Forelimb muscle (tissue), 1 donor: ENCODE measurements around the gene GTPBP1. TPM values are rescaled to one million over a fixed set of nuclear protein-coding genes. Genes with fewer than 3 reads are reported as not detected.

ENCODE experiments used
- DNase-seq: peaks from one replicate; pipeline ENCODE4 v3.0.0-alpha.2; 2013; ENCODE audit warnings: low read depth
- polyA plus RNA-seq: library from polyadenylated mRNA; unstranded; fragments of 120-200 nt; gene quantifications from one replicate; pipeline ENCODE4 v1.2.1, GENCODE V29; 2013; ENCODE audit not compliant: insufficient read length

Gene GTPBP1
- polyA plus RNA-seq, 1 donor = 32.0 TPM

DNA sequence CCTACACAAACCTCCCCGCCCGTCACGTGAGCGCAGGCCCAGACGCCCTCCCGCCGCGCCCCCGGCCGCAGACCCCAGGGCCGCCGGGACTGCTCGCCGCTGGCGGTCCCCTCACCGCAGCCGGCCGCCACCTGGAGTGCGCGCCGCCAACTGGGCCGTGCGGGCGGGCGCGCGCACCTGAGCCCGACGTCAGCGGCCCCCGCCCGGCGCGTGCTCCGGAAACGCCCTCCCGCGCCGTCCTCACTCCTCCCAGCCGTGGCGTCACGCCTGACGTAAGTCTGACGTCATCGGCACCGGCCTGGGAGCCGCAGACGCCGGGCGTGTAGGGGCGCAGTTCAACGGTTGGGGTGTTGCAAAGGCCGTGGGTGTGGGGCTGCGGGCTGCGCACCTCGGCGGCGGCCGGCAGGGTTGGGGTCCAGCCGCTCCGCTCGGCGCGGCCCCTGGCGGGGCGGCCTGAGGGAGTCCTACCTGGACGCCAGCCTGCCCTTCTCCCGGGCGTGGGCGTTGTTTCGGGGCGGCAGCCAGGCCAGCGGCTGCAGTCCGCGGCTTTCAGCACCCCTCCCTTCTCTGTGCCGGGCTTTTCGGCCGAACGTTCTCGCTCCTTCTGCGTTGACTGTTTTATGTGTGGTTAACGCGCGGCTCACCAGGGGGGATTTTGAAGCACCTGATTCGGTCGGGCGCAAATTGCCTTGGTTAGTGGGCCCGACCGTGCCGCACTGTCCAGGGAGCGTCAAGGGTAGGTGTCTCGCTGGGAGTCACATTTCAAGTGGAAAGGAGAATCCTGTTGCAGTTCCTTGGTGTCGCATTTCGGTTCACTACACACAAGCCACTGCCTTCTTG, 4.7 kb upstream of the GTPBP1 start, which contains the start of gene JOSD1:
Gene JOSD1 (minus strand): TSS at position 155 of the 840 bp plus-strand sequence. CDS start 956 bp downstream, outside the sequence.
- peak; percentile 81 for DNase-seq

DNA sequence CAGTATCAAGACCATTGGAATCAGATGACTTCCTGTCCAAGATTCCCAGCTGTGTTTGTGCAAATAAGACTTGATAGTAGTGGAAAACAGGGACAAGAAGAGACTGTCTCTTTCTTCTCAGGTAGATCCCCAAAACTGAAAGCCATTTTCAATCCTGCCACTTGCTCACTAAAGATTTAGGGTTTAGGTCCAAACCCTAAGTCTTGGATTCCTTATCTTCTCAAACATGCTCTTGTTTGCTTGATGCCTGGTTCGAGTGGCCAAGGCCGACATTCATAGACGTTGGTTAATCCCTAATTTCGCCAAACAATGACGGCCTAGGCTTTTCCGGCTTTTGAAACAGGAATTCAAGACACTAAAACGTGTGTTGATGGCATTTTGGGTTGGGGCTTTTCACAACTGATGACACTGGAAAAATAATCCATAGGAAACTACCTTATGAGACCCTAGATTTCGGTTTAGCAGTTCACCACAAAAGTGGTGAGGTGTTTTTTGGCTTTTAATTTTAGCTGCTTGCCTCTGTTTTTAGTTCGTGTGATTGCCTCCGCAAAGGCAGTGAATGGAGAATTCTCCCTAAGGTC, 1.0 kb upstream of the GTPBP1 start:
- DNase-seq = no peak

GRCh38 chr22:38706101-38706900, 557 bp downstream of the GTPBP1 start:
- no peak for DNase-seq

- DNase-seq = no peak
Observed at GRCh38 chr22:38706901-38707195, 1.1 kb downstream of the GTPBP1 start.

DNA sequence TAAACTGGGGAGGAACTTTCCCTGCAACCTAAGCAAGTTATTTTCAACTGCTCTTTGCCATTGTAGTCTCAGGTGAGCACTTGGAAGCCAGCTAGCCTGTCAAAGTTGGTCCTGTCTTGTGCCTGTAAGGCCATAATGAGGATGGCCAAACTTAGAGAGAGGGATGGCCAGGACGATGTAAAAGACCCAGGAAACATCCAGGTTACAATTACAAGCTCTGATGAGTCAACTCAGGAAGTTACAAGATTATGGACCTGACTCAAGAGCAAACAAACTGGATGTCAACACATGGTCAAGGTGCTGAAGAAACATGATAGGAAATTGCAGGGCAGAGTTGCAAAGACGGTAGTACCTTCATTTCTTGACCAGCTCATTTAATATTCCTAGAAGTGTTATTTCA, 1.6 kb downstream of the GTPBP1 start:
- DNase-seq = no peak

DNA sequence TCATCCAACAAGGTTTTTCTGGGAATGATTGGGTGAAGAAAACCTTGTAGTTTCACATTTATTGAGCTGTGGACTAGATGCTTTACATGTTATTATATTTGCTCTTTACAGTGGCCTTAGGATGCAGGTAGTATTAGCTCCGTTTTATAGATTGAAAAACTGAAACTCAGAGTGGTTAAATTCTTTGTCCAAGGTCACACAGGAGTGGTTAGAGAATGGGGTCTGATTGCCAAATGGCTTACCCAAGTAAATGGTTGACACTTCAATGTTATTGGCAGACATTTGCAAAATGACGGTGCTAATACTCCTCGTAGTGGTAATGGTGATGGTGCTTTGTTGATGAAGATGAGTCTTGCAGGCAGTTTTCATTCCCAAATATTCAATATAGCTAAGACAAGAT, 2.2 kb downstream of the GTPBP1 start:
- DNase-seq = no peak

DNA sequence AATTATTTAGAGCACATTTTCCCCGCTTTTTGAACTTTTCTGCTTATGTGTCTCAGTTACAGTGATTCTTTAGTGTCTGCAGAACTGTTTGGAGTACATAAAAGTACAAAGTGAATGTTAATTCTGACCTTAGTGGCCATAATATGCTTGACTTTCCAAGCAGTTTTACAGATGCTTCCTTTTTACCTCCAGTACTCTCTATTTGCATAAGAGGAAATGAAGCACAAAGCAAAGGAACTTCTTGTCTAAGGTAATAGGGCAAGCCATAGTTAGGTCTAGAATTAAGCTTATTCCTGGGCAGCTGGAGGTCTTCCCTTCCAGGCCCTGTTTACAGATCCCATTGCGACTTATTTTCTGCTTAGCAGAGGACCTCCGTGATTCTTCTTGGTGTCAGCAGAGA, 3.6 kb downstream of the GTPBP1 start:
- DNase-seq = no peak

GRCh38 chr22:38710351-38710750, 4.6 kb downstream of the GTPBP1 start:
- DNase-seq = no peak

- DNase-seq = no peak
Observed at GRCh38 chr22:38710866-38711265, 5.1 kb downstream of the GTPBP1 start.

DNA sequence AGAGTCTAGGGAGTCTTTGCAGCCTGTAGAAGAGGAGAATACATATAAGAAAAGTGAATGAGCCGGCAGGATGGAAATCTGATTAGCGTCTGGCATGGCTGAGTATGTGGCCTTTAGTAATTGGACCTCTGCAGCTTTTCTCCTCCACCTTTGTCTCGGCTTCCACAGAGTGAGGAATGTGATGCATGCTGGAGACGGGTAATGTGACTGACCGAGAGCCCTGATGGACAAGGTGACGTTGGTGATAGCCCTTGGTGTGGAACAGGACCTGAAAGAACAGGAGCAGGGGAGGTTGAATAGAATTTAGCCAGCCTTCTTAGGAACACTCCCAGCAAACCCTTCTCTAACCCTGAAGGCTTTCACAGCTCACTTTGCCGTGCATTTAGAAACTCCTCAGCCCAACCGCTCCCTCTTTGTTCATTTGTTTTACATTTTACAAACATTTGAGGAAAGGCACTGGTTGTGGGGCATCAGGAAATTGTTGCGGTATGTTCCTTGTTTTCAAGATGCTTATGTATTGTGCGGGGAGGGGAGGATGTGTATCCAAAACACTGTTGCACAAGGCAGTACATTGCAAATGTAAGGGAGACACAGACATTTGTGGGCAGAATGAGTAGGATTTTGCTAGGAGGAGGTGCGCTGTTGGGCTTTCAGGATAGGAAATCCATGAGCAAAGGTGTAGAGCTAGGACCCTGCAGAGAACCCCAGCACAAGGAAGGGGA, 6.9 kb downstream of the GTPBP1 start:
- no peak for DNase-seq

DNA sequence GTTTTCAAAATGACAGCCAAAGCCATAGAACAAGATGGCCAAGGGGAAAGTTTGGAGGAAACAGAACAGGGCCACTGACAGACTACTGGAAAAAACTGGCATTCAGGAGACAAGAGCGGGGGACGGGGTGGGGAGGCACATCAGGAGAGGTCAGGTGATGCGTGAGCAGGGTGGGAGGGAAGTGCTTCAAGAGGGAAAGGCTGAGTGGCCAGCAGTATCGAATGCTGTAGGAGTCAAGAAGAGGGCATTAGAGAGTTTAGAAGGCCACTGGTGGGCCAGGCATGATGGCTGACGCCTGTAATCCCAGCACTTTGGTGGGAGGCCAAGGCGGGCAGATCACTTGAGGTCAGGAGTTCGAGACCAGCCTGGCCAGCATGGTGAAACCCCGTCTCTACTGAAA, 8.2 kb downstream of the GTPBP1 start:
- DNase-seq = no peak

- no peak for DNase-seq
Observed at GRCh38 chr22:38715176-38715764, 9.5 kb downstream of the GTPBP1 start.

DNA sequence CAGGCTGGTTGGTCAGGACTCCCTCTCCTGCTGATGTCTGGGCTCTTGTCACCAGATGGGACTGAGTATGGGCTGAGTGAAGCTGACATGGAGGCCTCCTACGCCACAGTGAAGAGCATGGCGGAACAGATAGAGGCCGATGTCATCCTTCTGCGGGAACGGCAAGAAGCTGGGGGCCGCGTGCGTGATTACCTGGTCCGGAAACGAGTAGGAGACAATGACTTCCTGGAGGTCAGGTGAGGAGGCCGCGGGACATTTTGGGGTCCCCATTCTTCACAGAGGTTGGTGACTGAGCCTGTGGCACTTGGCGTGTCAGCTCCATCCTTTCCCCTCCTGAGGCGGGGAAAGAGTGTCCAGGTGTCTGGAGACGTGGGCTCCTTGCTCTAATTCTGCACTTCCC, 10.1 kb downstream of the GTPBP1 start:
- DNase-seq = no peak

DNA sequence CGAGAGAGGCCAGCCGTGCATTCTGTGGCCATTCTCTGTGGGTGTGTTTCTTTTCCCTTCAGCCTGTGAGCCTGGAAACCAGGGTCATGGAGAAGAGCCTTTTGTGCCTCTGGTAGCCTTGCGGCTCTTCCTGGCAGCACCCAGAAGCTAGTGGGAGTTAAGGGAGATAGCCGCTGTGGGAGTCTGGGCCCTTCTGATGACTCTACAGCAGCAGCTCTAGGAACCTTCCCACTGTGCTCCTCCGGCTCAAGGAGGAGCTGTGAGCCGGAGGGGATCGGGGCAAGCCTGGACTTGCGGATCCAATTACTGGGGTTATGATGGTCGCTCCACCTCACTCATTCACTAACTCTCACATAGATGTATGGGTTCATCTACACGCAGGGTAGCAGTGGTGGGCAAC, 10.5 kb downstream of the GTPBP1 start:
- no peak for DNase-seq

DNA sequence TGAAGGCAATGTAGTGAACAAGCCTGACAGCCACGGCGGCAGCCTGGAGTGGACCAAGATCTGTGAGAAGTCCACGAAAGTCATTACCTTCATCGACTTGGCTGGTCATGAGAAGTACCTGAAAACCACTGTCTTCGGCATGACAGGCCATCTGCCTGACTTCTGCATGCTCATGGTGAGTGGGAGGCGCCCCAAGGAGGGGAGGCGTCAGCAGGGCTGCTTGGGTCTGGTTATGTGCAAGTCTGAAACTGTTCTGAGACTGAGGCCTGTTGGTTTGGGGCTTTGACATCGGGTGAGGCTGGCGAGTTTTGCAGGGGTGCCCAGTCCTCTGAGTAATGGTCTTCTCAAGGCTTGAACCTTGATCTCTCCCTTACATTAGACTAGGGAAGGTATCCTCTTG, 11.1 kb downstream of the GTPBP1 start:
- DNase-seq = no peak

GRCh38 chr22:38717244-38717643, 11.5 kb downstream of the GTPBP1 start:
- DNase-seq = no peak

DNA sequence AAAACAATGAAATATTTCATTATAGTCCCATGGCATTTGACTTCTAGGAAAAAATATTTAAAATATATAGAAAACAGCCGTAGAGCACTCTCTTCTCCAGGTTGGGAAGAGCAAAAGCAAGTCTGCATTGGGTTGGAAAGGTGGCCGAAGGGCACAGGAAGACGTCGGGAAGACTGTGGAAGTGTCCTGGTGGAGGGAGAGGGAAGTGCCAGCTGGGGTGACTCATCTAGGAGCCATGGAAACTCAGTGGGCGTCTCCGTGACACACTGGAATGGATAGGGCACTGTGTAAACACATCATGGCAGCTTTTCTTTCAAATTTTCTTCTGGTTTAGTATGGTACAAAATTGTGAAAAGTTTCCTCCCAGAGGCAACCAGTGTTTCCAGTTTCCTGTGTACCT, 12.7 kb downstream of the GTPBP1 start:
- no peak for DNase-seq

- no peak for DNase-seq
Observed at GRCh38 chr22:38719196-38719595, 13.5 kb downstream of the GTPBP1 start.

DNA sequence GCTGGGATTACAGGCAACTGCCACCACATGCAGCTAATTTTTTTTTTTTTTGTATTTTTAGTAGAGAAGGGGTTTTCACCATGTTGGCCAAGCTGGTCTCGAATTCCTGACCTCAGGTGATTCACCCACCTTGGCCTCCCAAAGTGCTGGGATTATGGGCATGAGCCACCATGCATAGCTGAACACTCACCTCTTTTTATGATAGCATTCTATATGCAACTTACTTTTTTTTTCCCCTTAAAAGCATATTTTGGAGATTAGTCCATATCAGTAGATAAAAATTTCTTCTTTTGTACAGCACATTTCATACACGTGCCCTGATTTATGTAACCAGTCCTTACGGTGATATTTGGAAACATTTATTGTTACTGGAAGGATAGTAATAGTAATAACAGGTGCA, 14.6 kb downstream of the GTPBP1 start:
- no peak for DNase-seq

DNA sequence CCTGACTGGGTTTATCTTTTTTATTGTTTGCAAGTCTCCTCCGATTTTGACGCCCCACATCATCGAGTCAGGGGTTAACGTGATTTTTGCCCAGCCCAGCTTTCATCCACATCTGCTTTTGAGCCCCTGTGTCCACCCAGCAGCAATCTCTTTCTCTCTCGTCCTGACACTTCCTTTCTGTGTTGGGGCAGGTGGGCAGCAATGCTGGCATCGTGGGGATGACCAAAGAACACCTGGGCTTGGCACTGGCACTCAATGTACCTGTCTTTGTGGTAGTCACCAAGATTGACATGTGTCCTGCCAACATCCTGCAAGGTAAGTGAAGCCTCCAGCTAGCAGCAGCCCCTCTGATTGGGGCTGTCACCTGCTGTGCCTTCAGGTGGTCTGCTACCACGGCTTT, 15.8 kb downstream of the GTPBP1 start:
- DNase-seq = no peak

- no peak for DNase-seq
Observed at GRCh38 chr22:38724176-38724575, 18.4 kb downstream of the GTPBP1 start.
